Glomerular endothelial cell (primary cell): ENCODE data around the gene BACH1. TPM values are rescaled to one million over a fixed set of nuclear protein-coding genes. Genes with fewer than 3 reads are reported as not detected.

Source experiments
- DNase-seq: peaks from one replicate; pipeline ENCODE4 v3.0.0-alpha.2; 2011; ENCODE audit warnings: low read depth, low spot score; ENCODE audit errors: extremely low read depth
- total RNA-seq: library from RNA; depleted of rRNA; stranded (reverse); fragments of >200 nt; gene quantifications from 2 replicates; pipeline ENCODE4 v1.2.3, GENCODE V29; 2015

Gene BACH1
- total RNA-seq, 1 donor from 2014 or later = 21.5 TPM

GRCh38 chr21:29312981-29313380 lies 14.3 kb downstream of the BACH1 start:
- no peak for DNase-seq

DNA sequence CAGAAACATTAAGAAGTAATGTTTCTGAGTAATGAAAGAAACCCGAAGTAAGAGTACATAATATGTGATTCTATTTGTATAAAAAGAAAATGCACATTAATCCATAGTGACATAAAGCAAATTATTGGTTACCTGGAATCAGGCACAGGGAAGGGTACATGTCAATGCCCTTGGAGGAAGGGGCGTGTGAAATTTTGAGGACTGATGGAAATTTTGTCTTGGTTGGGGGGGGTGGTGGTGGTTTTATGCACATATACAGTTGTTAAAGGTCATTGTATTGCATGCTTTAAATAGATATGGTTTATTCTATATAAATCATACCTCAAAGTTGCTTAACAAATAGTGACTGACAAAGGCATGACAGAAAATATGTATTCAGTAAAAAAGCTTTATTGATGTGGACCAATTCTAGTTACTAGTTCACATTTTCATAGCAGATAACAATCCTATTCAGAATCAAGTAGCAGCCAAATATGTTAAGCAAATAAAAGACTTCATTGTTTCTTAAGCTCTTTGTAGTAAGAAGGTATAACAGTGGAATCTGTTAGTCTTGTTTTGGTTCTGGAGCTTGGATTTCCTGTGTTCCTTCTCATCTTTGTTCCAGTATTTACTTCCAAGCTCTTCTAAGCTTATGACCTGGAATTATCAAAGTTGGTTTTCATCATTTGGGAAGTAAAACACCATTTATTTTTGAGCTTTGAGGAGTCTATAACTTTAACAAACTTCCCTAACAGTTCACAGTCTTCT lies 15.1 kb downstream of the BACH1 start:
- DNase-seq = no peak

- no peak for DNase-seq
These were observed 16.5 kb downstream of the BACH1 start for GRCh38 chr21:29315131-29315749.

DNA sequence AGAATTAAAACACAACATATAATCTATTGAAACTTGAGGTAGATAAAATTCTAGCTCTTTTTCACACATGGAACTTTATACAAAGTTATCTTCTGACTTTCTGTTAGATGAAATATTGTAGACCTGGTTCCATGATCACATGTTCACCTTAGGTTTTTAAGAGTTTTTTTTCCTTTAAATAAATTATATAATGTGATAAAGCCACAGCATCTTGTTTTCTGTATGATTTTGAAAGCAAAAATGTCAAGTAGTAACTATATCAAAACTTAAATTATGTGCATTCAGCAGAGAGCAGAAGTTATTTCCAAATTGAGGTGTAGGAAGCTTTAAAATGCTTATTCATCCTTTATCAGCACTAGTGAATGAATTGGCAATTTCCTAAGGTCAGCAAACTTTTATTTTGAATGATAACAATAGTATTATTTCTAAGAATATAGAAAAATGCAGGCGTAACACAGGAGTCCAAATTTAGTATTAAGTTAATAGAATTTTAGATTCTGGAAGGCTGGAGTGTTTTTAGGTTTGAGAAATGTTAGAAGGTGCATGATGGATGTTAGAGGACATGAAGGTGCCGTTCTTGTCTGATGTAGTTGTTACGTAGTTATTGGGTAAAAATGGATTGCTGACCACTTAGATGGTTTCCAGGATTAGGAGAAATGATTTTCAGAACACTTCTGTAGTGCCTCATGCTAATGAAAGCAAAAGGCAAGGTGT lies 17.5 kb downstream of the BACH1 start:
- DNase-seq = no peak

GRCh38 chr21:29316806-29317205 lies 18.1 kb downstream of the BACH1 start:
- no peak for DNase-seq

- no peak for DNase-seq
These were observed 19.6 kb downstream of the BACH1 start for GRCh38 chr21:29318354-29318753.

DNA sequence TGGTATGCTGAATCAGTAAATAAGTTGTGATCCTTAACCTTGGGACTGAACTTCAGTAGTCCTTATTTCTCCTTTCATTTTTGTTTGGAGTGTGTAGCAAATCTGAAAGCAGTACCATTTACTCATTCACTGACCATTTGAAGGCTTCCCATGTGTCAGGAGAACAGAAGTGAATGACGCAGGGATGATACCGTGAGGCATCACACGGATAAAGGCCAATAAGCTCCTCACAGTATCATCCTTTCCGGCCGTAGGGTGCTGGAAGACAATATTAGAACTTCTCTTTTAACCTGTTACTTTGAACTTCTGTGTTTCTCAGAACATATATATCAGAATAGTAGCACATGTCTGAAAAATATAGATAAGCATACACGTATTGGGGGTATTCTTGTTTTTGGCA lies 21.3 kb downstream of the BACH1 start:
- DNase-seq = no peak

DNA sequence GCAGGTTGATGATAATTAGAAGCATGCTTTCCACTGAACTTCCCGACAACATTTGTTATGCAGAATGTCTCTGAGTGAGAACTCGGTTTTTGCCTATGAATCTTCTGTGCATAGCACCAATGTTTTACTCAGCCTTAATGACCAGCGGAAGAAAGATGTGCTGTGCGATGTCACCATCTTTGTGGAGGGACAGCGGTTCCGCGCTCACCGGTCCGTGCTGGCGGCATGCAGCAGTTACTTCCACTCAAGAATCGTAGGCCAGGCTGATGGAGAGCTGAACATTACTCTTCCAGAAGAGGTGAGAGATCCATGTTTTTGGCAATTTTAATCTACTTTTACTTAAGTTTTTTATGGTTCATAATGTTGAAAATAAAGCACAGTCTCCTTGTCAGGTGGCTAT lies 22.5 kb downstream of the BACH1 start:
- DNase-seq = no peak

- DNase-seq = no peak
These were observed 23.5 kb downstream of the BACH1 start for GRCh38 chr21:29321932-29322928.

DNA sequence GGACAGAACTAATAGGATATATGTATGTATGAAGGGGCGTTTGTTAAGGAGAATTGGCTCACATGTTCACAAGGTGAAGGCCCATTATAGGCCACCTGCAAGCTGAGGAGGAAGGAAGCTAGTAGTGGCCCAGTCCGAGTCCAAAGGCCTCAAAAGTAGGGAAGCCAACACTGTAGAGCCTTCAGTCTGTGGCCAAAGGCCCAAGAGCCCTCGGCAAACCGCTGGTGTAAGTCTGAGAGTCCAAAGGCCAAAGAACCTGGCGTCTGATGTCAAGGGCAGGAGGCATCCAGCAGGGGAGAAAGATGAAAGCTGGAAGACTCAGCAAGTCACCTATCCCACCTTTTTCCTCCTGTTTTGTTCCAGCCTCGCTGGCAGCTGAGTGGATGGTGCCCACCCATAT lies 24.5 kb downstream of the BACH1 start:
- DNase-seq = no peak

DNA sequence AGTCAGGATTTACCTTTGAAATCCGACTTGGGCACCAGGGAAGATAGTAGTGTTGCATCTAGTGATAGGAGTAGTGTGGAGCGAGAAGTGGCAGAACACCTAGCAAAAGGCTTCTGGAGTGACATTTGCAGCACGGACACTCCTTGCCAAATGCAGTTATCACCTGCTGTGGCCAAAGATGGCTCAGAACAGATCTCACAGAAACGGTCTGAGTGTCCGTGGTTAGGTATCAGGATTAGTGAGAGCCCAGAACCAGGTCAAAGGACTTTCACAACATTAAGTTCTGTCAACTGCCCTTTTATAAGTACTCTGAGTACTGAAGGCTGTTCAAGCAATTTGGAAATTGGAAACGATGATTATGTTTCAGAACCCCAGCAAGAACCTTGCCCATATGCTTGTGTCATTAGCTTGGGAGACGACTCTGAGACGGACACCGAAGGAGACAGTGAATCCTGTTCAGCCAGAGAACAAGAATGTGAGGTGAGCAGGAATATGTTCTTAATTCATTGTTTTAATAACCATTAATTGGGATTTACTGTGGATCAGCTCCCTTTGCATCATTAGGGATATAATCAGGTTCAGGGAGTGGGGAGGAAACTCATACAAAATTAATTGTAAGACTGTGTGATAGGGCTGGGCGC lies 28.3 kb downstream of the BACH1 start:
- DNase-seq = no peak

DNA sequence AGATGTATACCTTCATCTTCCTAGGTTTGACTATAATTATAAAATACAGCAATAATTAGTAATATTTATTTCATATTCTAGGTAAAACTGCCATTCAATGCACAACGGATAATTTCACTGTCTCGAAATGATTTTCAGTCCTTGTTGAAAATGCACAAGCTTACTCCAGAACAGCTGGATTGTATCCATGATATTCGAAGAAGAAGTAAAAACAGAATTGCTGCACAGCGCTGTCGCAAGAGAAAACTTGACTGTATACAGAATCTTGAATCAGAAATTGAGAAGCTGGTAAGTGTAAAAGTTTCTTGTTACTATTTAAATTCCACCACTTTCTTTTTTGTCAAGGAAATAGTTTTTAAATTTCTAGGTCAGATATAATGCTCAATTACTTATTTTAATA lies 30.7 kb downstream of the BACH1 start:
- no peak for DNase-seq

- no peak for DNase-seq
These were observed 32.1 kb downstream of the BACH1 start for GRCh38 chr21:29330797-29331196.

DNA sequence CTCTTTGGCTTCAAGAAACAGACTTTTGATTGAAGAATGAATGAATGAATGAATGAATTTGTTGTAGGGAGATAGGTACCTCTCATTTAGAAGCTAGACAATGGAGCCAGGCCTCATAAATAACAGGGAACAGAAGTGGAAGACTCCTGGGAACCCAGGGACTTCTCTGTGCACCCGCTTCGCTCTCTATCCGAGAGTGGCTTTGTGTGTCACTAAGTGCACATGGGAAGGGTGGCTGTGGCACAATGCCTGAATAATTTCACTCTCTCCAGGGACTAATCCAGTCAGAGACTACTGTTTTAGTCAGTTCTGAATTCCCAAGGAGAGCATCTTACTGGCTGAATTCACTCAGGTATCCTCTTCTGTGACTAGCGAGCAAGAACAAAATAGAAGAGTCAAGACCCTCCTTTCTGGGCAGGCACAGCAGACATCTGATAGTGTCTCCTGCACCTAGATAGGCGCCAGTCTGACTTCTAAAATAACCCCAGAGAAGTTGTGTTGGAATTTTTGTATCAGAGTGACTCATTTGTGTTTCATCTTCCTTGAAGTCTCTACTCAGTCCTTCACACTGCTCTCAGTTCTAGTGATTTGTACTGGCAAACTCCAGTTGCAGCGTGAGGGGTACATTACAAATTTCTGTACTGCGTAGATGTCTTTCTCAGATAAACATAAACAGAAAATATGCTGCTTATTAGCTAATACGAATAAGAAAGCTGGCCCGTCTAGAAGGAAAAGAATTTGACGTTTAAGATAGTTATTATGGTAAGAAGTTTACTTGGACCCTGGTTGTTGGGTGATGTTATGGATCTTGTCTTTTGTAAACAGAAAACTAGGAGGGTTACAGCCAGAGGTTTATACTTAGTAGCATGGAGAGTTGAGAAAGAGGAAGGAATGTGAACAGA lies 34.0 kb downstream of the BACH1 start:
- DNase-seq = no peak

GRCh38 chr21:29333406-29333805 lies 34.7 kb downstream of the BACH1 start:
- no peak for DNase-seq

DNA sequence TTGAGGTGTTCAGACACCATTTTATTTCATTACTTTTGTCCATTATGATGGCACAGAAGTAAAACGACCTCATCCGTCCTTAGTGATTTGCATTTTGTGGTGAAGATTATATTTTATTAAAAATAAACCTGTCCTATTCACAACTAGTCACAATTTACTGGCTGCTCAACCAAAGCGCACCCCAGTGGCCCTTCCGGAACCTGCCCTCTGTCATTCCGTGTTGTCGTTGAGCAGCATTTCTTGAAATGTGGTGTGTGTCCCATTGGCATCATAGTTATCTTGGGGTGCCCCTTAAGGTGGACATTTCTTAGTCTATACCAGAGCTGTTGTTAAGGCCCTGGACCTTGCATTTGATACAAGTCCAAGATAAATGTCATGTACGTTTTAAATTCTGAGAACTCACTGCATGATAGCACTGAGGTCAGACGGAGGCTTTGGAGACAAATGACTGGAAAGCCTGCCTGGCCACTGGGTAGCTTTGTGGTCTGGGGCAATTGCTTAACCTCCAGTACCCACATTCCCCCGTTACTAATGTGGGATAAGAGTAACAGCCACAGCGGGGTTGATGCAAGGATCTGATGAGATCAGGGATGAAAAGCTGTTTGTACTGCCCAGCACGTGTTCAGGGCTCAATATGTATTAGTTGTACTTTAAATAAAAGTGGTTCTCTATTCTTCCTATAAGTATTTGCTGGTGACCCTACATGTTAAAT lies 36.2 kb downstream of the BACH1 start:
- no peak for DNase-seq

- DNase-seq = no peak
These were observed 37.0 kb downstream of the BACH1 start for GRCh38 chr21:29335720-29336119.

DNA sequence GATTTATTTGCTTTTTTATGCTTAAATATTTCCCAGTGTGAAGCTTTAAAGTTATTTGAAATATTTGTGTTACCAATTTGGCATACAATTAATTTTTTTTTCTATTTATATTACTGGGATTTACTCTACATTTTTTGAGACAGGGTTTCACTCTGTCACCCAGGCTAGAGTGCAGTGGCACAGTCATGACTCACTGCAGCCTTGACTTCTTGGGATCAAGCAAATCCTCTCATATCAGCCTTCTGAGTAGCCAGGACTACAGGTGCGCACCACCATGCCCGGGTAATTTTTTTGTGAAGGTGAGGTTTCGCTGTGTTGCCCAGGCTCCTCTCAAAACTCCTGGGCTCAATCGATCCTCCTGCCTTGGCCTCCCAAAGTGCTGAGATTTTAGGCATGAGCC lies 39.5 kb downstream of the BACH1 start:
- no peak for DNase-seq

GRCh38 chr21:29340228-29340627 lies 41.5 kb downstream of the BACH1 start:
- no peak for DNase-seq
